HG03060 (cell line): Measurements from ENCODE around the gene NEUROD2.

Experiments
- ATAC-seq: cut with Tn5 transposase; IDR thresholded peaks from one replicate; pipeline ENCODE4 v1.9.1; 2021; ENCODE audit warnings: low read depth, moderate number of reproducible peaks; ENCODE audit not compliant: unreplicated experiment

Gene NEUROD2

DNA sequence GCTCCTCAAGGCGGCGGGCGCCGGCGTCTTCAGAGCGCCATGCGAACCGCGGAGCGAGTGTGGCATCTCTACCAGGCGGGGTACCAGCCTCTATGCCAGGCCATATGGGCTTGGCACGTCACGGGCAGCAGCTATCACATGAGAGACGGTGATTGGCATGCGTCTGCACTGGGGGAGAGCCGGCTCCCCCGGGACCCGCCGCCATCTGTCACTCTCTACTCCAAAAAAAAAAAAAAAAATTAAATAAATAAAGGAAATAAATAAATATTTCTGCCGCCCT, at the start of gene NEUROD2:
TSS of gene NEUROD2 (minus strand) at position 70 of the 280 bp plus-strand sequence. CDS start 1,321 bp downstream, outside the sequence.
- ATAC-seq, result no peak

DNA sequence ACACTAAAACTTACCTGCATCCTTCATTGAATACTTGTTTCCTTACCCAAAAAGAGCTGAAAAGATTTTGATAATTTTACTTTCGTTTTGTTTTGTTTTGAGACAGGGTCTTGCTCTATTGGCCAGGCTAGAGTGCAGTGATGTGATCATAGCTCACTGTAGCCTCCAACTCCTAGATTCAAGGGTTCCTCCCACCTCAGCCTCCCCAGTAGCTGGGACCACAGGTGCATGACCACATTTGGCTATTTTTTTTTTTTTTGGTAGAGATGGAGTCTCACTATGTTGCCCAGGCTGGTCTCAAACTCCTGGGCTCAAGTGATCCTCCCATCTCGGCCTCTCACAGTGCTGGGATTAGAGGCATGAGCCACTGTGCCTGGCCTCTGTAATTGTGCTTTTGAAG, 47.4 kb upstream of the NEUROD2 start:
- ATAC-seq, result no peak

DNA sequence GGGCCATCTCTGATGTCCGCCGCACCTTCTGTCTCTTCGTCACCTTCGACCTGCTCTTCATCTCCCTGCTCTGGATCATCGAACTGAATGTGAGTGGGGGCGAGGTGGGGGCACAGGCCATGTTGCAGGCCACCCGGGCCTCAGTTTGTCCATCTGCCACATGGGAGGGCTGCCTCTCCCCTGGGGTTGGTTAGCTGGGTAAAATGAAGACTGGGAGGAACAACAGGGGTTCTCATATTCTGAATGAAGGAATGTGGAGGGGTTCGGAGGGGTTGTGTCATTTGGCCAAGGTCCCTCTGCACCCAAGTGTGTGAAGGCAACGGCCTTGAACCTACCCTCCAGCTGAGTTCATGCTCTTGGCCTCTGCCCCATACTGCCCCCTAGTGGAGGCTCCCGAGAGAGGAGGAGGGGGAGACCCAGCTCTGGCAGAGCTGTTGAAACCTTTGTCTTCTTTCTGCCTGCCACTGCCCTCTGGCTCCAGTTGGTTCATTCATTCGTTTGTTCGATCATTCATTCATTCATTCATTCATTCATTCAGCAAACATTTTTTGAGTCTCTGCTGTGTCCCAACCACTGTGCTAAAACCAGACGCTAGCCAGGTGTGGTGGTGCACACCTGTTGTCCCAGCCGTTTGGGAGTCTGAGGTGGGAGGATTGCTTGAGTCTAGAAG, 46.1 kb upstream of the NEUROD2 start:
- ATAC-seq, result no peak

DNA sequence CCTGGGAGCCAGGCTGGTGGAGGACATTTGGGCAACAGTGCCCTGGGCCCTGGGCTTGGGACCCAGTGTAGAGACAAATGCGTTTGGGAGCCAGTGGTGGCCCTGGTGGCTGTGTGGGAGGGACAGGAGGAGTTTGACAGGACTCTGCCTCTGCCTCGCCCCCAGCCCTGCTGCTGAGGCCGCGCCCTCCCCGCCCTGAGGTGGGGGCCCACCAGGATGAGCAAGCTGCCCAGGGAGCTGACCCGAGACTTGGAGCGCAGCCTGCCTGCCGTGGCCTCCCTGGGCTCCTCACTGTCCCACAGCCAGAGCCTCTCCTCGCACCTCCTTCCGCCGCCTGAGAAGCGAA, 45.6 kb upstream of the NEUROD2 start:
- no peak for ATAC-seq

DNA sequence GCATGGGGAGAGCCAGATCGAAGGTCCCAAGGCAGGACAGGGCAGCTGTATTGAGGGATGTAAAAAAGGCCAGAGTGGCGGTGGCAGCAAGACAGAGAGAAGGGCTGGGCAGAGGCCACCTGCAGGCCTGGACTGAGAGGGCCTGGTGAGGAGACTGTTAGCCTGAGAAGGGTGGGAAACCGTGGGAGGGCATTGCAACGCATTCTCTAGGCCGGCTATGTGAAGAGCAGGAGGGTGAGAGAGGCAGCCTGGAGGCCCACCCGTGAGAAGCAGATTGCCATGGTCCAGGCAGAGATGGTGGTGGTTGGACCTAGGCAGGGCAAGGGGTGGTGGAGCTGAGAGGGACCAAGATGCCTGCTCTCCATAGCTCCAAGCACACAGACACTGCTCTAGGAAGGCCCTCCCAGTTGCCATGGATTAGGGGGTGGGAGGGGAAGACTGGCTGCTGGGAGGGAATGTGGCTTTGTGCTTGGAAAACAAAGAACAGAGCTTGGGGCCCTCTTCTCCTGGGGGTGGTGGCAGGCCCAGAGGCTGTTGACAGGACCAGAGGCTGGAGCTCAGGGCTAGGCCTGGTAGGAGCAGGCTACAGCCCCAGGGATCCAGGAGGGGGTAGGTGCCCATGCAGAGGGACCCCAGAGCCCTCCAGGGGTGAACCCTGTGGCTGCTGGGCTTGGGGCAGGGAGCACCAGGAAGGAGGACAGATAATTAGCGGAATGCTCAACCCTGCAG, 45.0 kb upstream of the NEUROD2 start:
- ATAC-seq, result no peak

DNA sequence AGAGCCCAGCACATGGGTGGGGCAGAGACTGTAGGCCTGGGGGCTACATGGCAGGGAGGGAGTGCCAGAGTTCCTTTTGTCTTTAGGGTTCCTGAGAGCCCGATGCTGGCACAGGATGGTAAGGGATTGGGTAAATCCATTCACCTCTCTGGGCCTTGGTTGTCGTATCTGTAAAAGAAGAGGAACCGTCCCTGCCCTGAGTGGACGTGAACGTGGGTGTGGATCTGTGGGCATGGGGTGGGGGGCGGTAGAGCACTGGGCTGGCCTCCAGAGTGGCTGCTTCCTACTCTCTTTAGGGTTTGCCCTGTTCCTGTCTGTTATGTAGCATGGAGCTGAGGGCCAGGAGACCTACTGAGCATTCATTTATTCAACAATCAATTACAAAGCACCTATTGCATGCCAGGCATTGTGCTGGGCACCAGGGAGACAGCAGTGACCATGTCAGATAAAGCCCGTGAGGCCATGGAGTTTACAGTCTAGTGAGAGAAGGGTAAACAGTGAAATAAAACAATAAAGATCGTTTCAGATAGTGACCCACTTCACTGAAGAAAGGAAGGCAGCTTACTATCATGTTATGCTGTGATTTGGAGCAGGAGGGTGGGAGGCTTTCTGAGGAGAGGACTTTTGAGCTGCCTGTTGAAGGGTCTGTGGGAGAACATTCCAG, 44.3 kb upstream of the NEUROD2 start:
- no peak for ATAC-seq

DNA sequence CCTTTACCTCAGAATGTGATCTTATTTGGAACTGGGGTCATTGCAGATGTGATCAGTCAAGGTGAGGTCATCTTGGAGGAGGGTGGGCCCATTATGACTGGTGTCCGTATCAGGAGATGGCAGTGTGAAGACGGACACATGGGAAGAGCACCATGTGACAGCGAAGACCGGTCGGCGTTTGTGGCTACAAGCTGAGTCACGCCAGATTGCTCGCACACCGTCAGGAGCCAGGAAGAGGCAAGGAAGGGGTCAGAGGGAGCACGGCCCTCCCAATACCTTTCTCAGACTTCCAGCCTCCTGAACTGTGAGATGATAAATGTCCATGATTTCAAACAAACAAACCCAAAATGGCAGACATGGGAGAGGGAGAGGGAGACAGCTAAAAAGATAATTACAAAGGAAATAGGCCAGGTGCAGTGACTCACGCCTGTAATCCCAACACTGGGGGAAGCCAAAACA, 42.4 kb upstream of the NEUROD2 start:
- ATAC-seq, result no peak

DNA sequence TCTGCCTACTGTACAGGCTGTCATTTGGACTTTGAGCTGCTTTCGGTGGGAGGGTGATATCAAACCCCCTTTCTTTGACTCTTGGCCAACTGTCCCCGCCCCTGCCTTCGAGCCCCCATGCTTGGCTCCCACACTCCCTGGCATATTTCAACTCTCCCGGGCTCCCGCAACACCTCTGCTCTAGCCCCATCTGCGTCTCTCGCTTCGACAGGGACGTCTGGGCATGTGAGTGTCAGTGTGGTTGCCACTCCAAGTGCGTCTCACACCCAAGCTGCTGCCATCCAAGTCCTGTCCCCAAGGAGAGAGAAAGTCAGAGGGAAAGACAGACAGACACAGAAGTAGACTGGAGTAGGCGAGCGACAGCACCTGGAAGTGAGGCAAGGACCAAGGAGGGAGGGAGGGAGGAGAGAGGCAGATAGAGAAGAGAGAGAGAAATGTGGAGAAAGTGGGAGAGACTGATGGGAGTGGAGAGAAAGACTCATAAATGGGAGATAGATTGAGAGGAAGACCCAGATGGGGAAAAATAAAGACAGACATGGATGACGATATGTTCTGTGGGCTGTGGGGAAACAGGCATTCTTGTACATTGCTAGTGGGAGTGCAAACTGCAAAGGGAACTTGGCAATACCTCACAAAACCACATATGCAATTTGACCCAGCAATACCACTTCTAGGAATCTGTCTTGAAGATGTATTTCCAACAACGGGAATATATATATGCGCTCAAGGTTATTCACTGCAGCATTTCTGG, 41.1 kb upstream of the NEUROD2 start:
- ATAC-seq, result no peak

DNA sequence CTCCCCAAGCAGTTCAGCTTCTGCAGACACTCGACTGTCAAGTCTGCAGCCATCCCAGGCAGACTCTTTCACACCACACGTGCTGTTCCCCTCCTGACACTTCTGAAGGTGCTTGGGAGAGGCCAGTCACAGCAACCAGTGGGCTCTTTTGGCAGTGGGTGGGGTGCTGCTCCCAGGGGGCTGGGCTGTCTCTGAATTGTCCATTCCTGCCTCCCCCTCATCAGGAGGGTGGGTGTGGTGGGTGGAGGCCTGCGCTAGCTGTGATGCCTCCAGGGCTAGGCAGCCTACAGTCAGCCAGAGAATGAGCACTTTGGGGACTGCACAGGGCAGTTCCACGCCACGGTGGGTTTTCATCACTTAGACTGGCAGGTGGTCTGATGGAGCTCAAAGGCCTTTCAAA, 39.5 kb upstream of the NEUROD2 start:
- ATAC-seq, result no peak

DNA sequence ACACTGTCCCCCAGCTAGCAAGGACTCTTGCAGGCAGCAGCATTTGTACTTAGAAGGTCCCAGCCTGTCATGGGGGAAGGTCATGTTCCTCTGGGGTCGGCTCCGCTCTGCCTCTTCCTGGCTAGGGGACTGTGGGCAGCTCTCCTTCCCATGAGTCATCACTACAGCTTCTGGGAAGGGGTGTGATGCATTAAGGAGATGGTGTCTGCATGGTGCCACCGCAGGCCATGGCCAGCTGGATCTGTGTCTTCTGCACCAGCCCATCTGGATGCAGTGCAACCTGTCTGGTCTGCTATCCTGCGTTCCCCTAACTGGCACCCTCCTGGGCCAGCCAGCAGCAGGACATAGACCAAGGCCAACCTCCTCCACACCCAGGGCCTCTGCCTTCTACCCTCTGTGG, 35.6 kb upstream of the NEUROD2 start:
- no peak for ATAC-seq

DNA sequence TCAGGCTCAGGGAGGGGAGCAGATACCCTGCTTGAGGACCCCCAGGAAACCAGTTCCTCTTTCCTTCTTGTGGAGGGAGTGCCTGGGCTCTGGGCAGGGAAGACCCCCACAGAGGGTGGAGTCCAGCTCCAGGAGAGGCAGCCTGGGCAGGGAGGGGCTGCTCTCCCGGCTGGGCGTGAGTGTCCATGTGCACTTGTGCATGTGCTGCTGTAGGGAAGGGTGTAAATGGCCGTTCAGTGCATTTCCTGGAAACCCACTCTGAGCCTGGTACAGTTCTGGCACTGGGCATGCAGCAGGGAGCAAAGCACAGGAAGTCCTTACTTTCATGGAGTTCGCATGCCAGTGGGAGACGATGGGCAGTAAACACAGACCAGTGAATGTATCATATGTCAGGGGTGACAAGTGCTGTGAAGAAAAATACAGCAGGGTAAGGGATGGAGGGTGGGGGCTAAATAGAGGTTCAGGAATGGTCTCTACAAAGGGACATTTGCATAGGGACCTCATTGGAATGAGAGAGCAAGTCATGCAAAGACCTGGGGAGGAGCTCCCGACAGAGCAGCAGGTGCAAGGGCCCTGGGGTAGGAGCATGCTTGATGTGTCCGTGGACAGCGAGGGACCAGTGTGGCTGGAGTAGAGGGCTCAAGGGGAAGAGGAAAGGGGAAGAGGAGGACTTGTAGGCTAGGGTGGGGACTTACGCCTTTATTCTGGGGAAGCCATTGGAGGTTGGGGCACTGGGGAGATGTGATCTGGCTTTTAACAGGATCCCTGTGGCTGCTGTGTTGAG, 34.8 kb upstream of the NEUROD2 start:
- ATAC-seq, result no peak

DNA sequence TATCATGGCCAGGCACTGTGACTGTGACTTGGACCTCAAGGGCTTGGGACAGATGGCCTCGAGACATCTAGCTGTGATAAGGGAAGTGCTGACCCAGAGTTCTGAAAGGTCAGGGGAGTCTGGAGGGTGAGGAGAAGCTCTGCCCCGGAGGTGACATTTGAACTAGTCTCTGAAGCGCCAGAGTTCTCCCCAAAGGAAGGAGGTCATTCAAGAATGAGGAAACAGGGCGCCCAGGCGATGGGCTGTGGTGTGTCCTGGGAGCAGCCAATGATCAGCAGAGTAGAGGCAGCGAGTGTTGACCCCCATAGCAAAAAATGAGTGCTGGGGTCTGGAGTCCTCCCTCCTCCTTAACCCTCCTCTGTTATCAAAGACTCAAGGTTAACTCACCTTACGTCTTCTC, 34.2 kb upstream of the NEUROD2 start:
- no peak for ATAC-seq

DNA sequence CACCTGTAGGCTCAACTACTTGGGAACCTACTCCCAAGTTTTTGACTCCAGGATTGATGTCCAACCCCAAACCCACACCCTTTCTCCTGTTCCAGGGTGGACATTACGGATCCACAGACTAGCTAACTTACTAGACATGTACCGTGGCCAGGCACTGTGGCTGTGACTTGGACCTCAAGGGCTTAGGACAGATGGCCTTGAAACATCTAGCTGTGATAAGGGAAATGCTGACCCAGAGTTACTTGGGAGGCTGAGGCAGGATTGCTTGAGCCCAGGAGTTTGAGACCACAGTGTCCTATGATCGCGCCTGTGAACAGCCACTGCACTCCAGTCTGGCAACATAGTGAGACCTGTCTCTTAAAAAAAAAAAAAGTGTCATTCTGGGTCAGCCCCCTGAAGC, 33.4 kb upstream of the NEUROD2 start:
- ATAC-seq, result no peak

DNA sequence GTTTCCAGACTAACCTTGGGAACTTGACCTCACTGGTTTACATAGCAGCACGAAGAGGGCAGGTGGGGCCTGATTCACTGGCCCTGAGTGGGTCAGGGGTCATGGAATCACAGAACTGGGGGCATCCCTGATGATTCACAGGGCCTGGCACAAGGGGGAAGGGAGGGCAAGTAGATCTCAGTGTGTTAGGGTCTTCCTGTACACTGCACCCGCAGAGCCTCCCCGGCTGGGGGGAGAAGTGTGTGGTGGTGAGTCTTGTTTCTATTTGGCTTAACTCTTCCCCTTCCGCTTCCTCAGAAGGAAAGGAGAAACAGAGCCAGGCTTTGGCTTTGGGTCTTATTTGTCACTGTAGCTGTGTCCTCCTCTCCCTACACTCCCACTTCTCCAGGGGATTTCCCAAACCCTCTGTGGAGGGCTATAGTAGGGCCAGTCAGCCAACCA, 32.9 kb upstream of the NEUROD2 start:
- no peak for ATAC-seq

DNA sequence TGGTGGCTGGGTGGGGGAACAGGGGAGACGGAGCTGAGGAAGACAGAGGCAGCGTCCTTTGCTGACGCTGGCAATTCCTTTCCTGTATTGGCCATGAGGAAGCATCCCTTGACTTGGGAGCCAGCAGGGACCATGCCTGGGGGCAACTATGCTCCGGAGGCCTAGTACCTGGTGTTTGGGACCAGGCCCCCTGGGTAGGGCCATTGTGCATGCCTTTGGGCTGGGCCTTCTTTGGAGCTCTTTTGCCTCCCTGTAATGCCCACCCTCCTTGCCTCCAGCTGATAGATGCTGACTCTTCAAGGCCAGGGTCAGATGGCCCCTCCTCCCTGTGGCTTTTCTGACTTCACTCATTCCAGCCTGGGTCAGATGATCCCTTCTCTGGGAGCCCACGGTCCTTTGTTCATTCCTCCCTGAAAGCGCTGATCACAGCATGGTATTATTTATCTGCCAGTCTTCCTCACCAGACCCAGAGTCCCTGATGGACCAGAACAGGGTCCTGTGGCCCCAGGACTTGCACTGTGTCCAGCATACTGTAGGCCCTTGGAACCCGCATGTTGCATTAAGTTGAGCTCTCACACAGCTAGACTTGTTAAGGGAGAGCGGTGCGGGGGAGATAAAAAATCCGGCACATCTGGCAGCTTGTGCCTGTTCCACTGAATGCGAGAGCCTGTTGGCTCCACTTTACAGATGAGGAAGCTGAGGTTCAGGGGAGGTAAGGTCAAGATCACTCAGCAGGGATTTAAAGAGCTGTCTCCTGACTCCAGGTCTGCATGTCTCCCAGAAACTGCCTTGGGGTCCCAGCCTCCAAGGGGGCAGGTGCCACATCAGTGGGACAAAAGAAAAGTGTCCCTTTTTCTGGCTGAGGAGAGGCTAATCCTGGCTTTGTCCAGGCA, 32.1 kb upstream of the NEUROD2 start:
- ATAC-seq, result no peak

DNA sequence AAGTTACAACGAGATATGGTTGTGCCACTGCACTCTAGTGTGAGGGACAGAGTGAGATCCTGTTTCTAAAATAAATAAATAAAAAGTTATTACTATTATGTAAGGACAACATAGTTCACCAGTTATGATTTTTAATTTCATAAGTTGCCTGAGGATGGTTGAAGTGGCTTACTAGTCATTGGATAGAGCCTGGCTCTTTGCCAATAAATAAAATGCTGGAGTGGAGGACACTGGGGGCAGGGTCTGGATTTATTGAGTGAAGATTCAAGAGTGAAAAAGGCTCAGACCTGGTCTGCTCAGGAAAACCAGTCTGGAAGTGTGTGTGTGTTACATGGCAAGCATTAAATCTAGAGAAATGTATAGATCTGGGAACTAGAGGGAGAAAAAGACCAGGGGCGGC, 31.3 kb upstream of the NEUROD2 start:
- ATAC-seq, result no peak

DNA sequence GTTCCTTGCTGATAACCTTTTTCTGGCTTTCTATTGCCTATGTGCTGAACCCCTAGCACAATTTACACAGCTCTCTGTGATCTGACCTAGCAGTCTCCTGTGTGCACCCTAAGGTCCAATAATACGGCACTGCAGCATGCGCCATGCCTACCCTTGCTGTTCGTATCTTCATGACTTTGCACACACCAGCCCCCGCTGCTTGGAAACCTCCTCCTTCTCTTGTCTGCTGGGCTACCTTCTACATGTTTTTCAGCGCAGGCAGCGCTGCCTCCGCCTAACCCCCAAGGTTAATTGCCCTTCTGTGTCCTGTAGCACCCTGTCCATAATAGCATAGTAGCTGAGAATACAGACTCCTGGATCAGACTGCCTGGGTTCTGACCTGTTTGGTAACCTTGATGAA, 30.6 kb upstream of the NEUROD2 start:
- ATAC-seq, result no peak

DNA sequence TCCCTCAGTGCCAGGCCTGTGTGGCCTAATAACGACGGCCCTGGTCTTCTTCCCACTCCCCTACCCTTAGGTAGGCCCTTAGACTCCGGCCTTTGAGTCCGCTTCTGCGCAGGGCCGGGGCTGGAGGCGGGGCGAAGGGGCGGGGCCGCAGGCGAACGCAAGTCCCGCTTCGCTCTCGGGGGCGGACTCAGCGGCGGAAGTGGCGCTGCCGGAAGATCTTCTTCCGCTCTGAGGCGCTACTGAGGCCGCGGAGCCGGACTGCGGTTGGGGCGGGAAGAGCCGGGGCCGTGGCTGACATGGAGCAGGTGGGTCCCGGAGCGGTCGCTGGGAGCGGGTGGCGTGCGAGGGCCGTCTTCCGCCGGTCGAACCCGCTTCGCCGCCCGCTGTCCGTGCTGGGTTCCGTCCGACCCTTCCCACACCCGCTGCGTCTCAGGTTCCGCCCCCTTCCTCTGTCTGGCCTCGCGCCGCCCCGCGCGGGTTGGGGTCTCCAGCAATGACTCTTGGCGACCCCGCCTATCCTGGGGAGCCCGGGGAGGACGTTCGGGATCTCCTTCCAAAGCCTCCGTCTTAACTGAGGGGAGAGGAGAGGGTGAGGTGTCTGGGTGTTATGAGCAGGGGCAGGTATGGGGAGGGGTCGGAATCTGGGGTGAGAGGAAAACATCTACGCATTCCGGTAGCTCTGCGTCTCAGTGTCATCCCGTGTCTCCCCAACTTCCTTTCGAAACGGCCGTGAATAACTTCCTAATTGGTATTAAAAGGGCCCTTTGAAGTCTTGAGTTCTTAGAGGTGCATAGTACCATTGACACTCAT, 29.4 kb upstream of the NEUROD2 start, which contains the start of gene STARD3:
TSS of gene STARD3 (plus strand) at position 218 of the 810 bp plus-strand sequence. CDS start 16,388 bp downstream, outside the sequence.
- no peak for ATAC-seq

DNA sequence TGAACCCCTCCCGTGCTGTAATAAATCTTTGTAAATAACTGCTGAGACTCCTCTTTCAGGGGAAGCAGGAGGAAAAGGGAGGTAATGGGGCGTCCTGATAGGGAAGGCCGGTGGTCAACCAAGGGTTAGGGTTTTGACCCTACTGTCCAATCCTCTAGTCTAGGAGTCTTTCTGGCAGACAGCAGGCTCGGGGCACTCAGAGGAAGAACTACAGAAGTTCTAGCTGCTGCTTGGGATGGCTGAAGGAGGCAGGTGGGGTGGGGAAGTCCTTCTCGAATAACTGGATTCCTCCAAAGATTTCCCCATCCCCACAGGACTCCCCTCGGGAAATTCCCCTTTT, 28.8 kb upstream of the NEUROD2 start:
- ATAC-seq, result no peak
